NCI-H146 treated with DMSO at 0.1 percent for 48 hours (cell line): ENCODE data around the gene RAD51B.

ENCODE experiments used
- DNase-seq: peaks from one replicate; lab custom pipeline; 2025; ENCODE audit not compliant: unreplicated experiment; lab: John Stamatoyannopoulos, UW

The RAD51B gene

GRCh38 chr14:68447581-68448251 lies 628.1 kb downstream of the RAD51B start:
- no peak for DNase-seq

- DNase-seq = no peak
Observed at GRCh38 chr14:68448252-68448902, 628.8 kb downstream of the RAD51B start.

- DNase-seq = no peak
Observed at GRCh38 chr14:68449561-68450181, 630.1 kb downstream of the RAD51B start.

- DNase-seq = no peak
Observed at GRCh38 chr14:68450391-68451120, 631.0 kb downstream of the RAD51B start.

GRCh38 chr14:68451696-68452373 lies 632.3 kb downstream of the RAD51B start:
- DNase-seq = no peak

- DNase-seq = no peak
Observed at GRCh38 chr14:68458253-68458652, 638.7 kb downstream of the RAD51B start.

GRCh38 chr14:68458840-68459469 lies 639.4 kb downstream of the RAD51B start:
- DNase-seq = no peak

- no peak for DNase-seq
Observed at GRCh38 chr14:68459480-68460136, 640.0 kb downstream of the RAD51B start.

- DNase-seq = no peak
Observed at GRCh38 chr14:68460541-68460940, 641.0 kb downstream of the RAD51B start.

DNA sequence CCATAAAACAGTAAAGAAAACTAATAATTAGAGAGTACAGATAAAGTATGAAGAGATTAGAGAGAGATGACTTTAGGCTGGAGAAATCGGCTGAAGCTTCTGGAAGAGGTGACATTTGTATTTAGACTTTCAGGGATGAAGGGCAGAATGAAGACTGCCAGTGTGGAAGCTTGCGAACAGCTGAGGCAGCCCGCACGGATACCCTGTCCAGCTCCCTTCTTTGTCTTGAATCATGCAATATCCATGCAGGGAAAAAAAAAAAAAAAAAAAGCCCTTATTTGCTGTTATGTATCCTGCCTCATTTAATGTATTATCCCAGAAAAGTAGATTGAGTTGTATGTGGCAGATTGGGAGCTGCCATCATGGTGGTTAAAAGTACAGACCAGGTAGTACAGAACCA lies 641.5 kb downstream of the RAD51B start:
- no peak for DNase-seq

DNA sequence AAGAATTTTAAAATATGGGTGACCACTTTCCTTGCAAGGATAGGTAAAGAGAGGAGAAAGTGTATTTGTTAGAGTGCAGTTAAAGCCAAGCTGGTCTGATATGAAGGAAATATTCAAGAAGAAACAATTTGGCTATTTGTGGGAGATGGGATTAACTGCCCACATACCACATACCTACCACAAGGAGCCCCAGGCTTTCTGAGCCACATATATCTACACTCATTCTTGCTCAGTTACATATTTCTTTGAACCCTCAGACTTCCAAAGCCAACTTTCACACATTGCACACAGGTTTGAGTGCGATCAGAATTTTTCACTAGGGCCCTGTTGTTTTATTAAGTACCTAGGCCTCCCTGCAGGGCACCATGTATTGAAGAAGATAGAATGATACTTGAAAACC lies 643.1 kb downstream of the RAD51B start:
- no peak for DNase-seq

DNA sequence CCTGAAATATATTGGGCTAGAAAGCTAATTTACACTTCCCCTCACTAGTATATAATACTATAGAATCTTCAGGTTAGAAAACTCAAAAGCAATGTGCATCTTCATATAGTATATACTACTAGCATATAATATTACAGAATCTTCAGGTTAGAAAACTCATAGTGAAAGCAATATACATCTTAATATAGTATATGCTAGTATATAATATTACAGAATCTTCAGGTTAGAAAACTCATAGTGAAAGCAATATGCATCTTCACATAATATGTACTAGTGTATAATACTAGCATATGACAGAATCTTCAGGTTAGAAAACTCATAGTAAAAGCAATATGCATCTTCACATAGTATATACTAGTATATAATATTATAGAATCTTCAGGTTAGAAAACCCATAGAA lies 643.7 kb downstream of the RAD51B start:
- no peak for DNase-seq

DNA sequence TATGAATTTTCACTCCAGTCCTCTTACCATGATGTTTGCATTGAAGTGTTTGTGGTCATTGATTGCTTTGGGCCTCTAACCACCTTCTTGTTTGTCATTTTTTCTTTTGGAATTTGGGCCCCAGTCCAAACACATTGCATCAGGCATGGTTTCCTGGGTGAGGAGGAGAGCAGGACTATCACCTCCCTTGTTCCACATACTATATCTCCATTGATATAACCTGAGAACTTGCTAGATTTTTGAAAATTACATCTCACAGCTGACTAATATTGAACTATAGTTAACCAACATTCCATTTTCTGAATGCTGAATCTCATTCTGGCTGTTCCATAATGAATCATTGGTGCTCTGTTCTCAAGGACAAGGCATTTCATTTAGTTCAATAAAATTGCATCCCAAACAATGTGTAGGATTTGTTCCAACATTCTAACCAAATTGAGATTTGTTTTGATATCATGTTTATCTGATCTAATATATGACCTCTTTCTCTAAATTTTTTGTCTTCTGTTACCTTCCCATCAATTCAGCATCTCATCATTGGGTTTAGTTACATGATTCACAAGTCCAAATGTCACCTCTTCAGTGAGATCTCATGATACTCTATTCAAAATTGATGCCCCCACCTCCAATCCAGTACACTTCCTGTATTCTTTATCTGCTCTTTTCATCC lies 644.3 kb downstream of the RAD51B start:
- DNase-seq = no peak

DNA sequence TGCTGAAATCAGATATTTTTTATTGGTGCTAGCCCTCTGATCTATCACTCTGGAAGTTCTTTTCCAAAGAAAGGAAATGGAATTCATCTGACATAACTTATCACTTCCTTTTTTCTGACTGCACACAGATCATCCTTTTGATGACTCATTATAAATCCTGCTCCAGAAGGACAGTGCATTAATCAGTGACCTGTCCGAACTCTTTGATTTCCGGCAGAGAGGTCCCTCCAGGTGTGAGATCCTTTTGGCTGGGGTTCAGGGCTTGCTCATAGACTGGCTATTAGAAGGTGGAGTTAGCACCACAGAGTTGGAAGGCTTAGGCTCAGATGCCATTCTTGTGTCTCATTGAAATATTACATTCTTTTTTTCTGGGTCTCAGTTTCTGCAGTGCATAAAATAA lies 645.1 kb downstream of the RAD51B start:
- DNase-seq = no peak

DNA sequence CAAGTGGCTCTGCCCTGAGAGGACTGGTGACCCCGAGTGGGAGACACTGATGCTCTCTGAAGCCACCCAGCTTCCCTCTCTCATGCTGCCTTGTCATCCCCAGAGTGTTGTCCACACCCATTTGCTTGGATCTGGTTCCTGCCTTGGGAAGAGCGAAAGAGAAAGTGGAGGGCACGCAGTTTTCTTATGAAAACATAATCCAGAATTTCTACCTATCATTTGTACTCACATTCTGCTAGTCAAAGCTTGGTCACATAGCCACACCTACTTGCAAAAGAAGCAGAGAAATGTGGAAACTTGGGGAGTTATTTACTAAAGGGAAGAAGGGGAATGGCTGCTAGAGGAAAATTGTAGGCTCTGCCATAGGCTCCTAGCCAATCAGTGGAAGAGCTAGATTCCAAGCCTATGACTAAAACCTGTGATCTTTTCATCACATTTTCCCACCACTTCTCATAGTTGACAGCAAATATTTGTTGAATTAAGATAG lies 647.0 kb downstream of the RAD51B start:
- DNase-seq = no peak

GRCh38 chr14:68467425-68467824 lies 647.8 kb downstream of the RAD51B start:
- no peak for DNase-seq

DNA sequence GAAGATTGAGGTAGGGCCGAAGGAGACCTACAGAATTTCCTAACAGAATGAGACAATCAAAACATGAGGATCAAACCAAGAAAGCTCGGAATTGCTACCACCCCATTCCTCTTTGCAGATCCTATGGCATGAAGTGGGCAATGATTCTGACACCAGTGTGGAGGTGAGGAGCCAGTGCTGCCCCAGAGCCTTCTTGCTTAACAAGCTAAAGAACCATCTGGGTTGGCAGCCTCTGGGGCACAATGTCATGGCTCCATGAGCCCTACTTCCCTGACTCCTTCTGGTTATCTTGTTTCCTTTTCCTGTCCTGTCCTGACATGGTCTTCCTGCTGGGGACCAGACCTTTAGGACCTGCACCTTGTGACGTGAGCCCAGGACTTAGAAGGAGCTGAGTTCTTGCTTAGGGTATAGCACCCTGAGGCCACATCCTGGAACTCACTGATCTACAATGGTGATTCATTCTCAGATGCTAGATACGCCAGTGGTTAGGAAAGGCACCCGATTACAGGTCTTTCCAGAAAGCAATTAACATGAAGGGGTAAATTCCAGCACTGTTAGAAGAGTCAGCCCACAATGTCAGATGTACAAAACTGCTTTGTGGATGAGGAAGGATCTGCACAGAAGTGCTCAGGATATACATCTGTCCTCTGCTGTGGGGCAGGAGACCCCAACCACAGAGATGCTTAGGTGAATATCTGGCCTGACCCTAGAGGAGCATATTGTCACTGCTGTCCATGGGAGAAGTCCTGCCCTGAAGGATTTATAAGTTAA lies 649.0 kb downstream of the RAD51B start:
- DNase-seq = no peak

DNA sequence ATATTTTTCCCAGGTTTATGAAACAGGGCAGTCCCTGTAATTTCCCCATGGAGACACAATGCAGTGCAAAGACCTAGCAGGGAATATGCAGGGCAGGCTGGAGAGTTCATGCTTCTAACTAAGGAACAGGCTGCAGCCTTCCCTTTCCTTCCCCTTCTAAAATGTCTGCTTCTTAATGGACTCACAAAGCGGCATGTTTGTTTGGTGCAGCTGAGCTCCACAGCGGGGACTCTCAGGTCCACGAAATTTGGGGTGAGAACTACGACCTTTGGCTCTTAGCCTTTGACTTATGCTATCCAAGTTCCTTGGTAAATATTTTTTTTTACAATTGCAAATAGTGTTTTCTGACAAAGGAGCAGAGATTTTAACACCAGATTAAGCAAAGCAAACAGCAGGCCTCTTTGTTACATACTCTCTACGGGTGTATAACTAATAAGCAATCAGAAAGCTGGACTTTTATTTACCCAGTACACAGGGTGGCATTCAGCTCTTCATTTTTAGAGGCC lies 649.7 kb downstream of the RAD51B start:
- DNase-seq = peak; percentile 21

DNA sequence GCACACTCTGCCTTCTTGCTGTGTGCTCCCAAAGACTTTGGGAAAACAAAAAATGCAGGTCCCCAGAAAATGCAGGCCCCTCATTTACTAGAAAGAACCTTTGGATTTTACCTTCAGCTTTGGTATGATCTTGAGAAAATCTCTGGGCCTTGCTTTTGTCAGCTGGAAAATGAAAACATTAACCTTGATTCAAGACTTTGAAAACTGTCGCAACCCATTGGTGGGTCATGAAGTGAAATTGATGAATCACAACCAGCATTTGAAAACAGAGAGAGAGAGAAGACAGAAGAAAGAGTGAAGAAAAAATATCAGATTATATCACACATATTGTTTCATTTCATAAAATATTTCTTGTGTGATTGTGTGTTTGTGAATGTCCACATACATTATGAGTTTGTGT lies 650.8 kb downstream of the RAD51B start:
- DNase-seq = no peak
